Spleen (tissue), 7 donors: Measurements from ENCODE around the gene KIF12.

ENCODE experiments used
- POLR2A ChIP-seq, 3 donors: fragments of 450-650 bp; IDR thresholded peaks; one replicate each; pipeline ENCODE4 v1.5.1; 2017; ENCODE audit warnings: antibody characterized with exemption in 3 of 3, mild to moderate bottlenecking in 1 of 3
- POLR2AphosphoS5 ChIP-seq, 3 donors: sonication (generic); formaldehyde crosslinking; IDR thresholded peaks; one replicate each; pipeline ENCODE4 v1.5.1; 2017; ENCODE audit warnings: antibody characterized with exemption in 3 of 3
- TF ChIP-seq, protein P1 (sequence below), 11 experiments: fragments of 200-600 bp in 7 of 11; fragments of 450-650 bp in 4 of 11; sonication (generic) in 4 of 11; IDR thresholded peaks in 8 of 11; conservative IDR thresholded peaks in 3 of 11; 1 replicate in 7 of 11; 2 replicates in 4 of 11; pipeline versions ENCODE4 v1.4.0 to v1.8.0; 2016 to 2021; ENCODE audit warnings: antibody characterized with exemption in 11 of 11, inconsistent platforms in 4 of 11, mild to moderate bottlenecking in 1 of 11
- donor health status: DM: no; HTN: no; CAD: no; lungs with moderate emphysema.
- donor health status: DM: no; HTN: no; CAD: no.
- donor health status: DM: no; HTN: no; CAD: no.

DNA sequence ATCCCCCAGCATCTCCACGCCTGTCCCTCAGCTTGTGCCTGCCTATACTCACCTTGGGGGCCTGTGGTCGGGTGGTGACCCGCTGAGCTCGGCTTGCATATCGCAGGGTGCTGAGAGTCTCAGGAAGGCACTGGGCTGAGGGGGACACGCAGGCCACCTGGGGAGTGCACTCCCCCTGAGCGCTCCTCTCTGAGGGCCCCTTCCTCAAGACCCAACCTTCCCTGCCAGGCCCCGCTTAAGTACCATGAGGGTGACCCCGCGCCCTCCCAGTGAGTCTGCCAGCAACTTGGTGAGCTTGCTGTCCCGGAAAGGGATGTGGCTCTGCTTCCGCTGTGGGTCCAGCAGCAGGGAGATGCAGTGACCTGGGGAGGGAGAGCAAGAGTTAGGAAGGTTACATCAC lies 4.1 kb downstream of the KIF12 start:
- TF ChIP-seq, protein P1, sequence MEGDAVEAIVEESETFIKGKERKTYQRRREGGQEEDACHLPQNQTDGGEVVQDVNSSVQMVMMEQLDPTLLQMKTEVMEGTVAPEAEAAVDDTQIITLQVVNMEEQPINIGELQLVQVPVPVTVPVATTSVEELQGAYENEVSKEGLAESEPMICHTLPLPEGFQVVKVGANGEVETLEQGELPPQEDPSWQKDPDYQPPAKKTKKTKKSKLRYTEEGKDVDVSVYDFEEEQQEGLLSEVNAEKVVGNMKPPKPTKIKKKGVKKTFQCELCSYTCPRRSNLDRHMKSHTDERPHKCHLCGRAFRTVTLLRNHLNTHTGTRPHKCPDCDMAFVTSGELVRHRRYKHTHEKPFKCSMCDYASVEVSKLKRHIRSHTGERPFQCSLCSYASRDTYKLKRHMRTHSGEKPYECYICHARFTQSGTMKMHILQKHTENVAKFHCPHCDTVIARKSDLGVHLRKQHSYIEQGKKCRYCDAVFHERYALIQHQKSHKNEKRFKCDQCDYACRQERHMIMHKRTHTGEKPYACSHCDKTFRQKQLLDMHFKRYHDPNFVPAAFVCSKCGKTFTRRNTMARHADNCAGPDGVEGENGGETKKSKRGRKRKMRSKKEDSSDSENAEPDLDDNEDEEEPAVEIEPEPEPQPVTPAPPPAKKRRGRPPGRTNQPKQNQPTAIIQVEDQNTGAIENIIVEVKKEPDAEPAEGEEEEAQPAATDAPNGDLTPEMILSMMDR (IDR thresholded peaks at IDR 0.05 in 8 of 11, conservative IDR thresholded peaks at IDR 0.05 in 3 of 11) = no peak
- no peak for TF ChIP-seq POLR2A (IDR thresholded peaks at IDR 0.05)
- no peak for TF ChIP-seq POLR2AphosphoS5 (IDR thresholded peaks at IDR 0.05)
